UCSD-AML1 (cell line): ENCODE results near the gene EBF4.

Experiments
- DNase-seq: peaks from one replicate; lab custom pipeline; 2025; ENCODE audit not compliant: unreplicated experiment; lab: John Stamatoyannopoulos, UW

Gene EBF4

DNA sequence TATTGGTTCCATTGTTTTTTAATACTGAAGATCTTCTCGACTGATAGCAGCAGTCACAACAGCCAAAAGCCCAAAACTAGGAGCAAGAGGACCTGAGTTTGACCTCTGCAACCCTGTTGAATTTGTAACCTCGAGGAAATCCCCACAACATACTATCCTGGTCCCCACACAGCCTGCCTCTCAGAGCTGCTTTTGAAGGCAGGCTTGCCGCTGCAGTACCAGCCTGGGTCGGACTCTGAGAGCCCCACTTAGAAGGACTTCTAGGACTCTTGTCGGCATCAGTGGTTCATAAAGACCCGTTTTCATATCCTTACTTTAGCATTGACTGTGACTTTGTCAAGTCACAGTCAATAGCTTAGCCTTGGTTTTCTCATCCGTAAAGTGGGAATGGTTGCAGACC, 49.3 kb downstream of the EBF4 start:
- DNase-seq = no peak

DNA sequence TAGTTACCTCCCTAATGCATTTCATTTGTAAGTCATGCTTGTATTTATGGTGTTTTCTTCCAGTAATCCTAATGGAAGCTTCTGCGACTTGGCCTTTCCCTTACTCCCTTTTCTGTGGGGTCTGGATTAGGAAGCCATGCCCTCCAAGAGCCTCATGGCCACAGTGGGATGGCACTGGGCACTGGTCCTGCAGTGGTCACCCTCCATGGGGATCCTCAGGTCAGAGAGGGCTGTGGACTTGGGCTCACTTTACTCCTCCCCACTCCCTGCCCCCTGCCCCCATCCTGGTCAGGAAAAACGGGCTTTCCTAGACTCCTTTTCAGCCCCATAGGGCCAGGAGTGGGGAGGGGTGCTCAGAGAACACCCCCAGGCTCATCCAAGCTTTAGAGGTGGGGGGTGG, 49.9 kb downstream of the EBF4 start:
- no peak for DNase-seq

DNA sequence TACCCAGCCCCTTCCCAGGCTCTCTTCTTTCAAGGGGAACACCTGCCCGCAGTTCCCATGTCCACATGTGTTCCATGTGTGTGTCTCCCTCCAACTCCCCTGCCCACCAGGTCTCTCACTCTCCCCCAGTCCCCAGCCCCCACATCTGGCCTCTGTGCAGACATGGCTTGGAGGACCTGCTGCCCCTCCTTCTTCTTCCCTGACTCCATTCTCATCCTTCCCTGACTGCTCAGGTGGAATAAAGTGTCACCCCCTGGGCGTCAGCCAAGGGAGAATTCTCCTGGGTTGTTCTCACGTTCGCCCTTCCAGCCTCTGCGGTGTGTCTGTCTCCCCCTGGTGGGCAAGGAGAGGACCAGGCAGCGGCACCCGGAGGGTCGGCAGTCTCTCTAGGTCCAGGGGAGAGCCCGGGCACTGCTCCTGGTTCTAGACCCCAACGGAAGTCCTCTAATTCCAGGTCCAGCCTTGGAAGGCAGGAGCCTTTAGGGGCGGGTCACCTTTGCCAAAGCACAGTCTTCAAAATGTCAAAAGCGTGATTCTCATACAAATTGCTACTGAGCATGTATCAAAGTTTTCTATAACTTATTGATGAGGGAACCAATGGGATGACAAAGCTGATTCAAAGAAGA, 50.5 kb downstream of the EBF4 start:
- DNase-seq = peak; percentile 72

DNA sequence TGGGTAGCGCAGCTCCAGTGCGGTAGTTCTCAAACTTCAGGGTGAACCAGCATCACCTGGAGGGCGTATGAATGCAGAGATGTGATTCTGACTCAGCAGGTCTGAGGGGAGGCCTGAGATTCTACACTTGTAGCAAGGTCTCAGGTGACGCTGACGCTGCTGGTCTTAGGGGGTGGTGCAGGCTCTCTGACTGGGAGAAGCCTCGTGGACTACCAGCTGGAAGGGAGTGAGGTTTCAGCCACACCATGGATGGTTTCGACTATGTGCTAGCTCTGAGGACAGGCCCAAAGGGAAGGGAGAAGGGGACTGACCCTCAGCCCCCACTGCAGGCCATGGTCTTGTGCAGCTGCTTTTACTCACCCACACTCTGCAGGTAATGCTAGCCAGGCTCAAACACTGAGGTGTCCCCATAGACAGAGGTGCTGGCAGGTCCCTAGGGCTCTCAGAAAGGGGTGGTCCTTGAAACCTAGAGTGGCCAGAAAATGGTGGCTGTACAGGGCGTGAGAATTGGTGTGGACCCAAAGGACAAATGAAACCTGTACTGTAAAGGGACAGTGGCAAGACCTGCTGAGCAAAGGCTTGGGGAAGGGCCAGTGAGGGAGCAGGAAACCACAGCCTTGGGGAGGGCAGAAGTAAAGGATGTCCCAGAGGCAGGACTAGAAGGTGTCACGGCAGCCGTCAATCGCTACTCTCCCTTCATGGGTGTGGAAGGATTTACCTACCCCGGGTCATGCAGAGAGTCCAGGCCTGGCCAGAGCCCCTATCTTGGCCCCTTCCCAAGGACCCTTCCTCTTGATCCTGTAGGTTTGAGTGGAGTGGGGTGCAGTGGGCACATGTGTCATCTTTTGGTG, 52.7 kb downstream of the EBF4 start:
- DNase-seq = no peak

DNA sequence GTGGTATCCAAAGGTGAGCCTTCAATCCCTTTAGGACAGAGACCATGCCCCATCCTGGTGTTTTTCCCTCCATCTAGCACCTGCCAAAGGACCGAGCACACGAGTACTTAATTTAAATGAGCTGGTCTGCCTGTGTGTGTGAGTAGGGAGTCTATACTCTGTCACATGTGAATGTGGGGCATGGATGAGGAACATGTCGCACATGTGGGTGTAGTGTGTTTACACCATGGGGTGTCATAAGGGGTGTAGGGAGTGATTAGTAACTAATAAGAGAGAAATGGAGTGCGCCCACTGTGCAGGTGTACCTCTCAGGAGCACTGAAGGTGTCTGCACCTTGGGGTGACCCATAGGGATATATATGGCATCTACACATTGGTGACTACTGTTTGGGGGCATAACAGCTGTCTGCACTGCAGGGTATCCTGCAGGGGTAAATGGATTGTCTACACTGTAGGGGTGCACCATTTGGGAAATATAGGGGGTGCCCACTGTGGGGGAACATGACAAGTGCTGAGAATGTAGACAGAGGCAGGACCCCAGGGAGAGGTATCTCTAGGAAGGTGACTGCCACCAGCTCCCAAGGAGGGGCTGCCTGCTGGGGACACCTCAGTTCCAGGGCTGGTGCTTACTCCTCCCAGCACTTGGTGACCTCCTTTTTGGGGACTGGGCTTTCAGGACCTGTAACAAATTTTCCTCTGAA, 53.5 kb downstream of the EBF4 start:
- DNase-seq = no peak

DNA sequence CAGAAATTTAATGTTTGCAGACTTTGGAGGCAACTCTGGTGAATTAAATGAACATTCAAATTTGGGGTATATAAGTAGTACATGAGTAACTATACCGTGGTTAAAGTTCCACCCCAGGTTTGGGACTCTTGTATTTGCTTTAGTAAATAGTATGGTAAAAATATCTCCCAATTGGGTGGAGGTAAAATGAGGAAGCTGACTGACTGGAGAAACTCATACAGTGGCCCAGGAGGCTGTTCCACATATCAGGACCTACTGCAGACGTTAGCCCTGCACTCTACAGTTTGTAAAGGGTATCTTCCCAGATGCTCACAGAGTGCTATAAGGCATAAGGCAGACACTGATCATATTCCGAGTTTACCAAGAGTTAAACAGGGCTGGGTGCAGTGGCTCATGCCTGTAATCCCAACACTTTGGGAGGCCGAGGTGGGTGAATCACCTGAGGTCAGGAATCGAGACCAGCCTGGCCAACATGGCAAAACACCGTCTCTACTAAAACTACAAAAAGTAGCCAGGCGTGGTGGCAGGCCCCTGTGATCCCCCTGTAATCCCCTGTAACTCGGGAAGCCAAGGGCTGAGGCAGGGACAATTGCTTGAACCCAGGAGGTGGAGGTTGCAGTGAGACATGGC, 54.2 kb downstream of the EBF4 start:
- DNase-seq = no peak

DNA sequence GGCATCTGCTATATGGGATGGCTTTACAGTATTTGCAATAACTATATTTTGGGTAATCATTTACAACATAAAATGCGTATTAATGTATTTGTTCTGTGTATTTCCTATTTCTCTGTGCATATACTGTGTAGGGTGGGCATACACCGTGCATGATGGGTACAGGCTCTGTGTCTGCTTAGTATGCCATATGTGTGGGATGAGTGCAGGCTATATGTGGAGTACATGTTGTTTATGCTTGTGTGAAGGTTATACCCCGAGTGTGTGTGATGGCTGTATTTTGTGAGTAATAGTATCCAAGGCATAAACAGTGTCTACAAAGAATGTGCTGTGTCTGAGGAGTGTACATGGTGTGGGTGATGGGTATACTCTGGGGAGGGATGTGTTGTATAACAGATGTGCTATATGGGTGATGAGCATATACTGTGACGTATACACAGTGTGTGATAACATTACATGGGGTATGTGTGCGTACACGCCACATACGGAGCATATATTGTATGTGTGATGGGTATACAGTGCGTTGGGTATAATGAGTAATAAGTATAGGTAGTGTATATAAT, 55.2 kb downstream of the EBF4 start:
- DNase-seq = no peak

DNA sequence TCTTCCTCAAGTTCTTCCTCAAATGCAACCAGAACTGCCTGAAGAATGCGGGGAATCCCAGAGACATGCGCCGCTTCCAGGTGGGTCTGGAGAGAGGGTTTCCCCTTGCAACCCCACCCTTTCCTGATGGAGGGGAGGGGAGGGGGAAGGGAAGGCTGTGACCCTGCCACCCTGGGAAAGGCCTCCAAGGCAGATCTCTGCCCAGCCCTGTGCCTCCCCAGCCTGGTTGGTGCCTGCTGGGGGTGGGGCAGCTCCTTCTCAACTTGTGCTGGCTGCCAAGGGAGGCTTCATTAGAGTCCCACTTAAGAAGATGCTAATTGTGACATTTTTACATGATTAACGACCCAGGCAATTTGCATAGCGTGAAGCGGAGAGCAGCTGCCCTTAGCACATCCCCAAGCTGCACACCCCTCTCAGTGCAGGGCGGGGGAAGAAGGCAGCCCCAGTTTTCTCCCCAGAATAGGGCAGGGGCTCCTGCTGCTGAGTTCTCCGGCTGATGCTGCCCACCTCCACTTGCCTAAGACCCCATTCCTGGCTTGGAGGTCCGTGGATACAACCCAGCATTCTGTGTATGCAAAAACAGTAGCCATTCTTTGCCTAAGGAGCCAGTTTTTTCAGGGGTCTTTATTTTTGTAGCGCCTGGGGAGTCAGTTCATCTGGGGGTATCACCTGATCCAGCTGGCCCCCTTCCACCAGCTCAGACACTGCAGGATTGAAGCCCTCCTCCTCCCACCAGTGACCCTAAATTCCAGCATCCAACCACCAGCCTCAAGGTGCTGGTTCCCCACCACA, 56.2 kb downstream of the EBF4 start:
- no peak for DNase-seq

DNA sequence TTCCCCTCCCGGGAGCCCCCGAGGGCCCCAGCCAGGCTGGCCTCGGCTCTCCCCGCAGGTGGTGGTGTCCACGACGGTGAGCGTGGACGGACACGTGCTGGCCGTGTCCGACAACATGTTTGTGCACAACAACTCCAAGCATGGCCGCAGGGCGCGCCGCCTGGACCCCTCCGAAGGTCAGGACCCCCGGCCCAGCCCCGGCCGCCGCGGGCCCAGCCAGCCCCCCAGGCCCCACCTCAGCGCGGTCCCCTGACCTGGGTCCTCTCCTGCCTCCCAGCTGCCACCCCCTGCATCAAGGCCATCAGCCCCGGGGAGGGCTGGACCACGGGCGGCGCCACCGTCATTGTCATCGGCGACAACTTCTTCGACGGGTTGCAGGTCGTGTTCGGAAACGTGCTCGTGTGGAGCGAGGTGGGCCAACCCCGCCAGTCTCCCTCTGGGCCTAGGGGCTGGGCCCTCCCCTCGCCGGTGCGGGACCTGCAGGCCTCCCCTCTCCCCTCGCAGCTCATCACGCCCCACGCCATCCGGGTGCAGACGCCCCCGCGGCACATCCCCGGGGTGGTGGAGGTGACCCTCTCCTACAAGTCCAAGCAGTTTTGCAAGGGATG, 56.9 kb downstream of the EBF4 start:
- no peak for DNase-seq

DNA sequence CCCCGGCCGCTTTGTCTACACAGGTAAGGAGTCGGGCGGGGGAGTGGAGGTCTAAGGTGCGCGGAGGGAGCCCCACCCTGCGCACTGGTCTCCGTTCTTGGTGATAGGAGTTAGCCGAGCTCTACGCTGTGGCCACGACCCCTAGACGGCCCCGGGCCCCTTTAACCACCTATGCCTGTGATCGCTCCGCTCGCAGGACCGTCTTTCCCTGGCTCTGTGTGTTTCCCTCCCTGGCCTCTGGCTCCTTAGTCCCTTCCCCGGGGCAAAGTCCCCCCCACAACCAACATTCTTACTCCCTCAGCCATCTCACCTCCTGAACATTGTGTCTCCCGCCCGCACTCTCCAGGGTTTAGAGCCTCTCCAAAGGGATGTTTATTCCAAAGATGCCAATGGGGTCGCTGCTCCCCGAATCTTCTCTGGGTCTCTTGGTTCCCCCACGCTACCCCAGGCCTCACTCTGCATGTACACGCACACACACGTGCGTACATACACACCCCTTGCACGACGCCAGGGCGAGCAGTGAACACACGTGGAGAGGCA, 57.4 kb downstream of the EBF4 start:
- DNase-seq = no peak

DNA sequence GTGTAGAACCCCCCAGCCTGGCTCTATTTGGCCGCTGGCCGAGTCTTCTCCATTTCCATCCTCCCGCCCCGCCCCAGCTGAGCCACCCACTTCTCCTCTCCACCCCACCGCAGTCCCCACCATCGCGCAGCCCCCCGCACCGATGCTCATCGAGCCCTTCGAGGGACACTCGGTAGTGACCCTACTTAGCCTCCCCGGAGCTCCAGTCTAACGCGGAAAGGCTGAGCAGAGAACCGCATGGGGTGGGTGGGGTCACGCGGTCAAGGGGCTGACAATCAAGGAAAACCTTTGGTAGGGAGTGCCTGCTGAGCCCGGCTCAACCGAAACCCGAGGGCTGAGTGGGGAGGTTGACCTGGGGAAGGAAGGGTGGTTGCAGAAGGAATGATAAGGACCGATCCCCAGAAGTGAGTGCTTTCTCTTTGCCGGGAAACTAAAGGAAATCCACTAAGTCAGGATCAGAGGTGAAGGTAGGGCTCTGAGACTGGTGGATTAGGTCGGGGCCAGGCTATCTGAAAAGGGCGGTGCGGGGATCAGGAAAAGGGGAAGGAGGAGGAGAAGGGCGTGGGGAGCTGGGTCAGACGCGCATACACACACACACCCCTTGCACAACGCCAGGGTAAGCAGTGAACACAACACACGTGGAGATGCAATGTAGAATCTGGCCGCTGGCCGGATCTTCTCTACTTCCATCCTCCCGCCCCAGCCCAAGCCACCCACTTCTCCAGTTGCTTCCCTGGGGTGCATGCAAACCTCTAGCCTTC, 58.1 kb downstream of the EBF4 start:
- no peak for DNase-seq

DNA sequence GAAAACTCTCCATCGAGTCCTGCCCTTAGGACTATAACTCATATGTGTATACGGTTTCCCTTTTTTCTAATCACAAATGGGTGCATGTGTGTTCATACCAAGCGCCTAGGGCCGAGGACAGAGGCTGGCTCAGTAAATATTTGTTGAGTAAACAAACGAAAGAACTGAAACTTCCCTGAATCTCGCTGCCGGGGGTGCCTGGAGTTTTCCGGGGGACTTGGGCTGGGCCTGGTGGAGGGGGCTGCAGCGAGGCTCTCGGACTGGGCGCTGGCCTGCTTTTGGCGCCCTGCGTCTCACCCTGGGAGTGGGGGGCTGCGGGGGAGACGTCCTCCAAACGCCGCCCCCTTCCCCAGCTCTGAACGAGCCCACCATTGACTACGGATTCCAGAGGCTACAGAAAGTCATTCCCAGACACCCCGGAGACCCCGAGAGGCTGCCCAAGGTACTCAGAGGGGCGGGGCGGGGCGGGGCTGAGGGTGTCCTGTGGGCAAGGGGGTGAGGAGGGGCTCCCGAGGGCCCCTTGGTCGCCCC, 58.8 kb downstream of the EBF4 start:
- no peak for DNase-seq

DNA sequence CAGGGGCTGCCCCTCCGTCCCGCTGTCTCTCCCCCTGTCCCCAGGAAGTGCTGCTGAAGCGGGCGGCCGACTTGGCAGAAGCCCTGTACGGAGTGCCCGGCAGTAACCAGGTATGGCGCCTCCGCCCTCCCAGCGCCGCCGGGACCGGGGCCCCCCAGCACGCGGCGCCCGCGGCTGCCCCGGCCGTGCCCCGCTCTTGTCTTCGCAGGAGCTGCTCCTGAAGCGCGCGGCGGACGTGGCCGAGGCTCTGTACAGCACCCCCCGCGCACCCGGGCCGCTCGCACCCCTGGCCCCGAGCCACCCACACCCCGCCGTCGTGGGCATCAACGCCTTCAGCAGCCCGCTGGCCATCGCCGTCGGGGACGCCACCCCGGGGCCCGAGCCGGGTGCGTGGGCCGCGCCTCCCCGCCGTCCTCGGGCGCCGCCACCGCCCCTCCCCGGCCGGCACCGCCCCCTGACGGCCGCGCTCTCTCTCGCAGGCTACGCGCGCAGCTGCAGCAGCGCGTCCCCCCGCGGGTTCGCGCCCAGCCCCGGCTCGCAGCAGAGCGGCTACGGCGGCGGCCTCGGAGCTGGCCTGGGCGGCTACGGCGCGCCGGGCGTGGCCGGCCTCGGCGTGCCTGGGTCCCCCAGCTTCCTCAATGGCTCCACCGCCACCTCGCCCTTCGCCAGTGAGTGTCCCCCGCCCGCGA, 59.4 kb downstream of the EBF4 start:
- DNase-seq = no peak

DNA sequence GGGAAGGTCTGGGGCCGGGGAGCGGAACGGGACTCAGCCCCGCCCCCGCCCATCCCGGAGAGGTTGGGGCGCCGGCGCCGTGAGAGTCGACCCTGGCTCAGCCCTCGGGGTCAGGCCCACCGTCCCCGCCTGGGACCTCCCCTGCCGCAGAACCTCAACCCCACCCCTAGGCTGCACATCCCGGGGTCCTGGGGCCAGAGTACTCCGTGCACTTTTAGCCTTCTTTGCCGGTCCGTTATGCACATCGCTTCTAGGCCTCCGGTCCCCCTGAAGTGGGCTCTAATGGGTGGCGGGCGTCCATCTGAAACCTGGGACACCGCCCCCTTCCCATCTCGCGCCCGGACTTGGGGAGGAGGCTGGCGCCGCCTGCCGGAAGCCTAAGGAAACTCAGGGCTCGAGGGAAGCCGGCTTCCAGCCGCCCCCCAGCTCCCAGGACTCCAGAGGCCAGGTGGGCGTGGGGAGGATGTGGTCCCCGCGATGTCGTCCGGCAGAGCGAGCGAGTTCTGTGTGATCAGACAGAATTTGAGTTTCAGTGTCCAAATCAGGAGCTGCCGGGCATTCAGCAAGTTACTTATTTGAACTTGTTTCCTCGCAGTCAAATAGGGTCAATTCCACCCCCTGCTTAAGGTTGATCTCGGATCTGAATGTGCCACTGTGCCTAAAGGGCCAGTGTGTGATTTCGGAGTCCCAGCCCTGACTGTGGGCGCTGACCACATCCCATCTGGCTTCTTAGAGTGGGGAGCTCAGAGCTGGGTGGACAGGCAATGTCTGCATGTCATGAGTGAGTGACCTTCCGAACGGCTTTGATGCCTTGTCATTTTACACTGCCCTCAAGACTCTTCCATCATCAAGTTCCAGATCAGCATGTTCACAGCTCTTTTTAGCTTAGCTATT, 60.2 kb downstream of the EBF4 start:
- no peak for DNase-seq

DNA sequence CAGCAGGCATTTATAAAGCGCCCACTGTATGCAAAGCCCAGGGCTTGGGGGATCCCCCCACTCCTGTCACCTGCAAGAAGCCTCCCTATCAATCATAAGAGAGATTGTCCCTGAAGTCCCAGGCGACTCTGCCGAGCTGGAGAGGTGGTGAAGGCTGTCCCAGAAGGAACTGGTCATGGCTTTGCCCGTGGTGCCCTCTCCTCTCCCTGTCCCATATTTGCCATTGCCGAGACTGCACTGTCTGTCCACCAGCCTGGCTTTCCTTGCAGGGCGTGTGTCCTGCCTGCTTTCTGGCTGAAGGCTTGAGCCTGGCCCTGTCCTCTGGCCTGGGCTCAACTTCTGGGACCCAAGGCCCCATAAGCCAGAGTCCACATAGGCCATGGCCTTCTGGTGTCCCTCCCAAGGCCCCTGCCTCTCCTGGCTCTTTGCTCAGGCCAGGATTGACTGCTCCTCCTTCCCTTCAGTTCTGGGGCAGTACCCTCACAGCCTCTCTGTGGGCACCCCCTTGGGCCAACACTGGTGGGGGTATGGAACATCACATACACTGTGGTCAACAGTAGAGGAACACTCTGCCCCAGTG, 61.0 kb downstream of the EBF4 start:
- DNase-seq = no peak

DNA sequence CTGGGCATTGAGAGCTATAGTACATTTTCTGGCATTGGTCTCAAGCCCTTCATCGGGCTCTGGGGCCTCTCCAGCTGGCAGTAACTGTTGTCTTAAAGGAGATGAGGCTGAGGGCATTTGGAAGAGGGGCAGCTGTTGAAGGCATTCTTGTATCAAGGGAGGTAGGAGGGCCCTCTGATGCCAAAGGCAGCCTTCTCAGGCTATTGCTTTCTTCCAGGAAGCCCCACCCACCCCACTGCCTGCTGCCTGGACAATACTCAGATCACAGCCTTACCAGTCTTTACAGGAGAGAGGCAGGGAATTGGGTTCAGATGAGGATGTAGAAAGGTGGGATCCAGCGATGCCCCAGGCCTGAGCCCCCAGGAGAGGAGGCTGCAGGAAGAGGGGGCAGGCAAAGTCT, 61.8 kb downstream of the EBF4 start:
- no peak for DNase-seq
